SH-SY5Y (cell line): Measurements from ENCODE around the gene MPP2.

Source experiments
- GATA2 ChIP-seq: IDR thresholded peaks from 2 replicates; pipeline ENCODE4 v1.6.1; 2011; ENCODE audit warnings: mild to moderate bottlenecking, low read depth, low read length
- GATA3 ChIP-seq: IDR thresholded peaks from 2 replicates; pipeline ENCODE4 v1.6.1; 2011; ENCODE audit warnings: low read depth, mild to moderate bottlenecking, low read length, moderate library complexity

DNA sequence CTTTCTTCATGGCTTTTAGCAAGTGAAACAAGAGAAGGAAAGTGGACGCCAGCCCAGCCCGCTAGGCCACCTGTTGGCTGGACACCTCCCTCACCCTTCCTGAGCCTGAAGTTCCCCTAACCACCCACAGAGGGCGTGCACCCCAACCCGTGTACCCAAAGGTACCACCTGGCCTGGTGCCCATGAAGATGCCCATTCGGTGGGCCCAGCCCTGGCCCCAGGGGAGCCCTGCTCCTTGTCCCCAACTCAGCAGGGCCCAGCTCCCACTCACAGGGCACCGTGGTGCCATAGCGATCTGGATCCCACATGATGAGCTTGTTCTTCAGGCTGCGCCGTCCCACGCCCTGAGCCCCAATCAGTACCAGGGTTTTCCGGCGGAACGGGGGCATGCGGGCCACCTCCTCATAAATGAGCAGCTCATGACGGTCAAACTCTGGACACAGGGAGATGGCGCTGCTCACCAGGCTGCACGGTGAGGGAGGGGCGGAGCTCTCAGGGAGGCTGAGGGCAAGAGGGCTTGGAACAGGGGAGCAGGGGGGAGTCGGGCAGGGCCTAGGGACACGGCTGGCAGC lies 26.8 kb downstream of the MPP2 start:
- TF ChIP-seq GATA3: no peak
- no peak for TF ChIP-seq GATA2
